AG04449 (cell line): ENCODE measurements around the gene CMBL.
A peak's percentile ranks its signal among the peaks of the same experiment; 100 is the strongest.

Experiments
- CTCF ChIA-PET: fragments of 350-600 bp; formaldehyde crosslinking; extraction: SDS; loops from one replicate; lab custom pipeline; 2021; ENCODE audit warnings: antibody characterized with exemption; lab: Yijun Ruan, JAX
- POLR2A ChIA-PET: fragments of 400-600, 350-600 bp; formaldehyde crosslinking; extraction: SDS; loops from one replicate; lab custom pipeline; 2020; ENCODE audit warnings: antibody characterized with exemption, inconsistent platforms; lab: Yijun Ruan, JAX
- DNase-seq: peaks from one replicate; pipeline ENCODE4 v3.0.0-alpha.2; 2010; ENCODE audit warnings: low read depth, low spot score
- H3K4me3 ChIP-seq: 2 replicates; pipeline ENCODE4 v1.5.1; 2011; ENCODE audit warnings: low read depth, mild to moderate bottlenecking, control low read depth, low read length
- CTCF ChIP-seq: IDR thresholded peaks from one replicate; pipeline ENCODE4 v1.5.1; 2011; ENCODE audit warnings: mild to moderate bottlenecking, moderate library complexity, low read length, control low read depth, inconsistent platforms; ENCODE audit not compliant: insufficient read depth; ENCODE audit errors: missing control alignments

The CMBL gene

GRCh38 chr5:10329820-10330481 lies 22.2 kb upstream of the CMBL start:
- H3K4me3 ChIP-seq: peak overlapping the region; percentile 18; the same call in 1 of the 2 replicates
- CTCF ChIA-PET: interaction anchor here (1.1 to 2.6 kb wide), 4 partner anchors 21 to 93 kb away, joined by 3 to 12 read pairs (median 4); no protein-coding TSS in a partner anchor
- peak; percentile 53 for DNase-seq
- POLR2A ChIA-PET: interaction anchor here (0.6 to 1.8 kb wide), 2 partner anchors 23 to 27 kb away, joined by 3 to 10 read pairs; partner anchors contain the start of gene MARCHF6
- no peak for TF ChIP-seq CTCF

GRCh38 chr5:10329446-10329819 lies 21.7 kb upstream of the CMBL start:
- no peak overlapping the region for H3K4me3 ChIP-seq
- TF ChIP-seq CTCF: no peak
- POLR2A ChIA-PET: interaction anchor here (0.6 to 1.8 kb wide), 2 partner anchors 24 to 28 kb away, joined by 3 to 10 read pairs; partner anchors contain the start of gene MARCHF6
- no peak for DNase-seq
- CTCF ChIA-PET: interaction anchor here (2.4 to 2.6 kb wide), 2 partner anchors 20 to 46 kb away, joined by 5 to 12 read pairs; no protein-coding TSS in a partner anchor

- ChIA-PET CTCF (interaction anchor here (0.6 to 2.6 kb wide), 2 partner anchors 45 to 466 kb away, joined by 4 to 12 read pairs; no protein-coding TSS in a partner anchor), POLR2A (no interaction called here)
- no peak for DNase-seq
- TF ChIP-seq CTCF: no peak
- H3K4me3 ChIP-seq: no peak overlapping the region
Measured at GRCh38 chr5:10328323-10328722, 20.6 kb upstream of the CMBL start.

GRCh38 chr5:10324518-10325370 lies 17.0 kb upstream of the CMBL start:
- TF ChIP-seq CTCF: no peak
- no peak overlapping the region for H3K4me3 ChIP-seq
- ChIA-PET CTCF (interaction anchor here (1.7 kb wide), 1 partner anchor 41 kb away, joined by 5 read pairs; no protein-coding TSS in a partner anchor), POLR2A (no interaction called here)
- DNase-seq: no peak

GRCh38 chr5:10323588-10324488 lies 16.1 kb upstream of the CMBL start:
- POLR2A ChIA-PET: interaction anchor here (1.0 kb wide), 1 partner anchor 30 kb away, joined by 3 read pairs; the partner anchor contains the start of gene MARCHF6
- H3K4me3 ChIP-seq: no peak overlapping the region
- DNase-seq: no peak
- CTCF ChIA-PET: interaction anchor here (1.7 kb wide), 1 partner anchor 40 kb away, joined by 5 read pairs; no protein-coding TSS in a partner anchor
- TF ChIP-seq CTCF: no peak
